Measurements from ENCODE around the gene THAP7. TPM values are rescaled to one million over a fixed set of nuclear protein-coding genes. Genes with fewer than 3 reads are reported as not detected.

The THAP7 gene
- total RNA-seq, 1 donor from 2014 or later: 37.0 TPM

GRCh38 chr22:20963201-20964052 is 38.5 kb downstream of the THAP7 start:
- no peak overlapping the region for H3K27ac Mint-ChIP-seq (ENCODE audit: unreplicated experiment)
- TF ChIP-seq CTCF (conservative IDR thresholded peaks at IDR 0.05): no peak
- peak overlapping the region; percentile 54 for H3K4me3 Mint-ChIP-seq
- H3K9me3 Mint-ChIP-seq: no peaks in the 10 kb centered on the region
- H3K27me3 Mint-ChIP-seq (ENCODE audit: low read depth): peaks cover 50% of the 10 kb centered on the region
- H3K36me3 Mint-ChIP-seq (ENCODE audit: low read depth): no peaks in the 10 kb centered on the region
- DNase-seq (ENCODE audit: low read depth, low spot score): no peak
- peaks cover 25% of the 10 kb centered on the region for H3K4me1 Mint-ChIP-seq

- no peaks in the 10 kb centered on the region for H3K9me3 Mint-ChIP-seq
- no peak overlapping the region for H3K27ac Mint-ChIP-seq (ENCODE audit: unreplicated experiment)
- no peak overlapping the region for H3K4me3 Mint-ChIP-seq
- peaks cover 58% of the 10 kb centered on the region for H3K27me3 Mint-ChIP-seq (ENCODE audit: low read depth)
- H3K4me1 Mint-ChIP-seq: peaks cover 27% of the 10 kb centered on the region
- H3K36me3 Mint-ChIP-seq (ENCODE audit: low read depth): no peaks in the 10 kb centered on the region
- no peak for TF ChIP-seq CTCF (conservative IDR thresholded peaks at IDR 0.05)
- no peak for DNase-seq (ENCODE audit: low read depth, low spot score)
These were observed 39.4 kb downstream of the THAP7 start for GRCh38 chr22:20962491-20962945.

- H3K9me3 Mint-ChIP-seq: no peaks in the 10 kb centered on the region
- no peaks in the 10 kb centered on the region for H3K36me3 Mint-ChIP-seq (ENCODE audit: low read depth)
- peak overlapping the region; percentile 47 for H3K4me3 Mint-ChIP-seq
- no peak for DNase-seq (ENCODE audit: low read depth, low spot score)
- H3K27ac Mint-ChIP-seq (ENCODE audit: unreplicated experiment): no peak overlapping the region
- peaks cover 27% of the 10 kb centered on the region for H3K4me1 Mint-ChIP-seq
- no peak for TF ChIP-seq CTCF (conservative IDR thresholded peaks at IDR 0.05)
- peaks cover 64% of the 10 kb centered on the region for H3K27me3 Mint-ChIP-seq (ENCODE audit: low read depth)
These were observed 41.3 kb downstream of the THAP7 start for GRCh38 chr22:20960609-20961008.

- no peak for TF ChIP-seq CTCF (conservative IDR thresholded peaks at IDR 0.05)
- Mint-ChIP-seq H3K9me3 (no peaks in the 10 kb centered on the region), H3K36me3 (ENCODE audit: low read depth) (no peaks in the 10 kb centered on the region), H3K27ac (ENCODE audit: unreplicated experiment) (no peak overlapping the region), H3K4me3 (peak overlapping the region; percentile 47), H3K27me3 (ENCODE audit: low read depth) (peaks cover 60% of the 10 kb centered on the region), H3K4me1 (peaks cover 27% of the 10 kb centered on the region)
- DNase-seq (ENCODE audit: low read depth, low spot score): no peak
These were observed 42.1 kb downstream of the THAP7 start for GRCh38 chr22:20959578-20960461.

GRCh38 chr22:20957683-20958431 is 44.1 kb downstream of the THAP7 start:
- no peak for TF ChIP-seq CTCF (conservative IDR thresholded peaks at IDR 0.05)
- no peak overlapping the region for H3K27ac Mint-ChIP-seq (ENCODE audit: unreplicated experiment)
- H3K4me1 Mint-ChIP-seq: peaks cover 11% of the 10 kb centered on the region
- no peak for DNase-seq (ENCODE audit: low read depth, low spot score)
- H3K9me3 Mint-ChIP-seq: no peaks in the 10 kb centered on the region
- peaks cover 6% of the 10 kb centered on the region for H3K36me3 Mint-ChIP-seq (ENCODE audit: low read depth)
- peak overlapping the region; percentile 71 for H3K4me3 Mint-ChIP-seq
- H3K27me3 Mint-ChIP-seq (ENCODE audit: low read depth): peaks cover 41% of the 10 kb centered on the region

Measured in neural crest cell (in vitro differentiated cells).